ENCODE measurements around the gene LRCH1. TPM values are rescaled to one million over a fixed set of nuclear protein-coding genes. Genes with fewer than 3 reads are reported as not detected.

Gene LRCH1
- total RNA-seq, 2 experiments from 2014 or later: 16.7 to 27.8 TPM

DNA sequence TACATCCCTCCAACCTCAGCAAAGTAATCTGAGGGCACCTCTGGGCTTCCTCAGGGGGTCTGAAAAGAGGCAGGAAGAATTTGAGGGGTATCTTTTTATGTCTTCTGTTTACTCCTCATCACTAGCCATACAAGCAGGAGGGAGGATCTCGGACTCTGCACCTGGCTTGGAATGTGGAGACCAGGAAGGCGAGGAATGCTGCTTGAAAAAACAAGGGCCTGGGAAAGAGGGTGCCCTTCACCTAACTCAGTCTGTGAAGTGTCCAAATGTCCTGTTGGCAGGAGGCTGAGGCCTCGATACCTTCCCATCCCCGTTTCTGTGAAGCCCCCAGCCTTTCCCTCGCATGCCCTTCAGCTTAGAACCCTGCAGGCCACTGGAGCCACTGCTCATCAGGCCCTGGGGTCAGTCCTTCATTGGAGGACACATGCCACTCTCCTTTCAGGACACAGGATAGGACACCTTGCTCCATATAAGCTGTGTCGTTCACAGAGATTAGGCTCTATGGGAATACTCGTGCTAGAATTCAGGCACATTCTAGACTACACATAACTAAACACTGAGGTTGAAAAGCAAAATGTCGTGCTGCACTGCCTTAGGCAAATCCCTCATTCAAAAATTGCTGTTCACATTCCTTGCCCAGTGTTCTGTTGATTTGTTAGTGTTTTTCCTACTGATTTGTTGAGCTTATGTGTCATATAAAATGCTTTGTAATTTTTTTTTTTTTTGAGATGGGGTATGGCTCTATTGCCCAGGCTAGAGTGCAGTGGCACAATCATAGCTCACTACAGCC lies 194.3 kb downstream of the LRCH1 start:
- Histone ChIP-seq H3K9me3 (ENCODE audit: low read length) (0 out of 2 replicates have a peak, but pooled peaks cover 6% of the 10 kb centered on the region), H4K20me1 (ENCODE audit: insufficient read depth, low read length) (no peaks in the 10 kb centered on the region), H3K79me2 (ENCODE audit: insufficient read depth, low read depth, low read length) (no peaks in the 10 kb centered on the region), H3K27ac (ENCODE audit: low read depth, low read length, poor library complexity, severe bottlenecking) (no peak overlapping the region), H3K4me2 (ENCODE audit: low read length) (no peak overlapping the region), H2AFZ (ENCODE audit: low read length) (no peak overlapping the region), H3K4me1 (ENCODE audit: insufficient read depth, low read length, poor library complexity, severe bottlenecking) (peaks cover 16% of the 10 kb centered on the region), H3K9me2 (ENCODE audit: insufficient read depth, low read length) (no peaks in the 10 kb centered on the region), H3K4me3 (ENCODE audit: low read depth, low read length, poor library complexity, severe bottlenecking) (no peak overlapping the region), H3K36me3 (ENCODE audit: insufficient read depth, low read length) (peaks cover 83% of the 10 kb centered on the region)
- ChIA-PET CTCF (ENCODE audit: unreplicated experiment) (no interaction called here), POLR2A (interaction anchor here (0.6 kb wide), 1 partner anchor 377 kb away, joined by 3 read pairs; no protein-coding TSS in a partner anchor)
- no peak for TF ChIP-seq EZH2phosphoT487 (IDR thresholded peaks at IDR 0.05; ENCODE audit: borderline replicate concordance, low read depth, low read length)
- no peak for TF ChIP-seq CTCF (conservative IDR thresholded peaks at IDR 0.05; ENCODE audit: low read length)
- BruUV-seq (replicated peaks): no TSS peak
- no peak for DNase-seq (ENCODE audit: low spot score)
- intact Hi-C loops (cut with micrococcal nuclease; ENCODE audit: unreplicated experiment): no loop called here

- POLR2A ChIA-PET: no interaction called here
- BruUV-seq (replicated peaks): no TSS peak
- CTCF ChIA-PET (ENCODE audit: unreplicated experiment): no interaction called here
Measured at GRCh38 chr13:46748300-46748699, 195.3 kb downstream of the LRCH1 start.

More at GRCh38 chr13:46748300-46748699, 195.3 kb downstream of the LRCH1 start:
- H3K4me1 ChIP-seq (ENCODE audit: insufficient read depth, low read length, poor library complexity, severe bottlenecking): peaks cover 17% of the 10 kb centered on the region
- DNase-seq (ENCODE audit: low spot score): no peak
- no peaks in the 10 kb centered on the region for H3K9me2 ChIP-seq (ENCODE audit: insufficient read depth, low read length)
- no peak overlapping the region for H2AFZ ChIP-seq (ENCODE audit: low read length)
- no peak overlapping the region for H3K27ac ChIP-seq (ENCODE audit: low read depth, low read length, poor library complexity, severe bottlenecking)
- no peak for TF ChIP-seq EZH2phosphoT487 (IDR thresholded peaks at IDR 0.05; ENCODE audit: borderline replicate concordance, low read depth, low read length)
- no peak for TF ChIP-seq CTCF (conservative IDR thresholded peaks at IDR 0.05; ENCODE audit: low read length)
- H4K20me1 ChIP-seq (ENCODE audit: insufficient read depth, low read length): no peaks in the 10 kb centered on the region
- peaks cover 88% of the 10 kb centered on the region for H3K36me3 ChIP-seq (ENCODE audit: insufficient read depth, low read length)
- intact Hi-C loops (cut with micrococcal nuclease; ENCODE audit: unreplicated experiment): no loop called here
- 0 out of 2 replicates have a peak, but pooled peaks cover 6% of the 10 kb centered on the region for H3K9me3 ChIP-seq (ENCODE audit: low read length)
- no peak overlapping the region for H3K4me2 ChIP-seq (ENCODE audit: low read length)
- H3K79me2 ChIP-seq (ENCODE audit: insufficient read depth, low read depth, low read length): no peaks in the 10 kb centered on the region
- no peak overlapping the region for H3K4me3 ChIP-seq (ENCODE audit: low read depth, low read length, poor library complexity, severe bottlenecking)
